ENCODE results near the gene MMGT1. TPM values are rescaled to one million over a fixed set of nuclear protein-coding genes. Genes with fewer than 3 reads are reported as not detected.
A peak's percentile ranks its signal among the peaks of the same experiment; 100 is the strongest.
"Not testable (repeated sequence)": the region's sequence is repeated elsewhere in the genome, so short reads cannot be mapped to it uniquely, and the experiment has no call there.

MMGT1 gene
- total and polyA plus RNA-seq, 2 donors, result 21.4 to 23.8 TPM

- Histone ChIP-seq H3K4me1 (ENCODE audit: insufficient read depth) (no peaks in the 10 kb centered on the region), H3K27ac (ENCODE audit: low read depth) (no peak overlapping the region), H3K4me3 (ENCODE audit: low read depth, low read length) (no peak overlapping the region), H3K36me3 (ENCODE audit: insufficient read depth) (no peaks in the 10 kb centered on the region)
- WGBS, result 64% methylated on average over 4 of the region's 4 CpGs
- no peak for DNase-seq (ENCODE audit: extremely low spot score)
Observed at GRCh38 chrX:135977611-135978010, 3.8 kb upstream of the MMGT1 start.

- 94% methylated on average over 1 of the region's 1 CpG for WGBS
- no peak for DNase-seq (ENCODE audit: extremely low spot score)
- no peaks in the 10 kb centered on the region for H3K4me1 ChIP-seq (ENCODE audit: insufficient read depth)
- H3K27ac ChIP-seq (ENCODE audit: low read depth), result no peak overlapping the region
- H3K36me3 ChIP-seq (ENCODE audit: insufficient read depth), result no peaks in the 10 kb centered on the region
- no peak overlapping the region for H3K4me3 ChIP-seq (ENCODE audit: low read depth, low read length)
Observed at GRCh38 chrX:135975421-135975820, 1.6 kb upstream of the MMGT1 start.

- 2% methylated on average over 23 of the region's 32 CpGs for WGBS
Observed at GRCh38 chrX:135974279-135974856, 580 bp upstream of the MMGT1 start.

GRCh38 chrX:135973025-135973547 lies 702 bp downstream of the MMGT1 start:
- Histone ChIP-seq H3K4me1 (ENCODE audit: insufficient read depth) (no peaks in the 10 kb centered on the region), H3K27ac (ENCODE audit: low read depth) (peak overlapping the region; percentile 88), H3K4me3 (ENCODE audit: low read depth, low read length) (peak overlapping the region; percentile 52), H3K36me3 (ENCODE audit: insufficient read depth) (no peaks in the 10 kb centered on the region)
- DNase-seq (ENCODE audit: extremely low spot score), result no peak
- WGBS, result under 1% methylated on average over 10 of the region's 10 CpGs

More at GRCh38 chrX:135974279-135974856, 580 bp upstream of the MMGT1 start:
- Histone ChIP-seq H3K4me3 (ENCODE audit: low read depth, low read length) (peak overlapping the region; percentile 39), H3K4me1 (ENCODE audit: insufficient read depth) (no peaks in the 10 kb centered on the region), H3K36me3 (ENCODE audit: insufficient read depth) (no peaks in the 10 kb centered on the region), H3K27ac (ENCODE audit: low read depth) (no peak overlapping the region)
- no peak for DNase-seq (ENCODE audit: extremely low spot score)

GRCh38 chrX:135951291-135951690 lies 22.5 kb downstream of the MMGT1 start:
- Histone ChIP-seq H3K4me3 (ENCODE audit: low read depth, low read length) (no peak overlapping the region), H3K36me3 (ENCODE audit: insufficient read depth) (no peaks in the 10 kb centered on the region), H3K4me1 (ENCODE audit: insufficient read depth) (no peaks in the 10 kb centered on the region), H3K27ac (ENCODE audit: low read depth) (no peak overlapping the region)
- 93% methylated on average over 4 of the region's 4 CpGs for WGBS
- DNase-seq (ENCODE audit: extremely low spot score), result no peak

- 92% methylated on average over 2 of the region's 2 CpGs for WGBS
Observed at GRCh38 chrX:135944486-135944885, 29.3 kb downstream of the MMGT1 start.

GRCh38 chrX:135931644-135932487 lies 41.9 kb downstream of the MMGT1 start:
- WGBS, result 47% methylated on average over 19 of the region's 19 CpGs
- H3K4me3 ChIP-seq (ENCODE audit: low read depth, low read length), result no peak overlapping the region
- no peaks in the 10 kb centered on the region for H3K36me3 ChIP-seq (ENCODE audit: insufficient read depth)
- DNase-seq (ENCODE audit: extremely low spot score), result no peak
- no peak overlapping the region for H3K27ac ChIP-seq (ENCODE audit: low read depth)
- no peaks in the 10 kb centered on the region for H3K4me1 ChIP-seq (ENCODE audit: insufficient read depth)

More at GRCh38 chrX:135944486-135944885, 29.3 kb downstream of the MMGT1 start:
- no peaks in the 10 kb centered on the region for H3K36me3 ChIP-seq (ENCODE audit: insufficient read depth)
- DNase-seq (ENCODE audit: extremely low spot score), result no peak
- no peak overlapping the region for H3K27ac ChIP-seq (ENCODE audit: low read depth)
- no peak overlapping the region for H3K4me3 ChIP-seq (ENCODE audit: low read depth, low read length)
- H3K4me1 ChIP-seq (ENCODE audit: insufficient read depth), result no peaks in the 10 kb centered on the region

GRCh38 chrX:135927897-135928296 lies 45.9 kb downstream of the MMGT1 start:
- 50% methylated on average over 2 of the region's 2 CpGs for WGBS

GRCh38 chrX:135923353-135923752 lies 50.4 kb downstream of the MMGT1 start:
- no peaks in the 10 kb centered on the region for H3K36me3 ChIP-seq (ENCODE audit: insufficient read depth)
- no peak for DNase-seq (ENCODE audit: extremely low spot score)
- no peak overlapping the region for H3K4me3 ChIP-seq (ENCODE audit: low read depth, low read length)
- H3K27ac ChIP-seq (ENCODE audit: low read depth), result no peak overlapping the region
- 79% methylated on average over 5 of the region's 5 CpGs for WGBS
- H3K4me1 ChIP-seq (ENCODE audit: insufficient read depth), result no peaks in the 10 kb centered on the region

More at GRCh38 chrX:135927897-135928296, 45.9 kb downstream of the MMGT1 start:
- Histone ChIP-seq H3K4me3 (ENCODE audit: low read depth, low read length) (no peak overlapping the region), H3K36me3 (ENCODE audit: insufficient read depth) (no peaks in the 10 kb centered on the region), H3K27ac (ENCODE audit: low read depth) (no peak overlapping the region), H3K4me1 (ENCODE audit: insufficient read depth) (no peaks in the 10 kb centered on the region)
- DNase-seq (ENCODE audit: extremely low spot score), result no peak

GRCh38 chrX:135920516-135920915 lies 53.3 kb downstream of the MMGT1 start:
- H3K4me3 ChIP-seq (ENCODE audit: low read depth, low read length); H3K4me1 ChIP-seq (ENCODE audit: insufficient read depth); DNase-seq (ENCODE audit: extremely low spot score); H3K27ac ChIP-seq (ENCODE audit: low read depth); H3K36me3 ChIP-seq (ENCODE audit: insufficient read depth): not testable (repeated sequence)
- WGBS, result 52% methylated on average over 1 of the region's 1 CpG

GRCh38 chrX:135914404-135914803 lies 59.4 kb downstream of the MMGT1 start:
- DNase-seq (ENCODE audit: extremely low spot score), result no peak
- Histone ChIP-seq H3K4me1 (ENCODE audit: insufficient read depth) (no peaks in the 10 kb centered on the region), H3K4me3 (ENCODE audit: low read depth, low read length) (no peak overlapping the region), H3K27ac (ENCODE audit: low read depth) (no peak overlapping the region), H3K36me3 (ENCODE audit: insufficient read depth) (no peaks in the 10 kb centered on the region)
- WGBS, result 86% methylated on average over 5 of the region's 5 CpGs

Data from urinary bladder (tissue), 4 donors.